Dermis lymphatic vessel endothelial cell (primary cell): ENCODE data around the gene FAM3A. TPM values are rescaled to one million over a fixed set of nuclear protein-coding genes. Genes with fewer than 3 reads are reported as not detected.

ENCODE experiments used
- total RNA-seq: library from RNA; depleted of rRNA; stranded (reverse); fragments of >200 nt; gene quantifications from 2 replicates; pipeline ENCODE4 v1.2.1, GENCODE V29; 2014

Gene FAM3A
- total RNA-seq, result 15.6 and 20.3 TPM in 2 replicates

GRCh38 chrX:154515966-154516655 is at the start of gene FAM3A:
FAM3A (minus strand) TSS chrX:154516232; CDS start chrX:154515772, 460 bp downstream.

DNA sequence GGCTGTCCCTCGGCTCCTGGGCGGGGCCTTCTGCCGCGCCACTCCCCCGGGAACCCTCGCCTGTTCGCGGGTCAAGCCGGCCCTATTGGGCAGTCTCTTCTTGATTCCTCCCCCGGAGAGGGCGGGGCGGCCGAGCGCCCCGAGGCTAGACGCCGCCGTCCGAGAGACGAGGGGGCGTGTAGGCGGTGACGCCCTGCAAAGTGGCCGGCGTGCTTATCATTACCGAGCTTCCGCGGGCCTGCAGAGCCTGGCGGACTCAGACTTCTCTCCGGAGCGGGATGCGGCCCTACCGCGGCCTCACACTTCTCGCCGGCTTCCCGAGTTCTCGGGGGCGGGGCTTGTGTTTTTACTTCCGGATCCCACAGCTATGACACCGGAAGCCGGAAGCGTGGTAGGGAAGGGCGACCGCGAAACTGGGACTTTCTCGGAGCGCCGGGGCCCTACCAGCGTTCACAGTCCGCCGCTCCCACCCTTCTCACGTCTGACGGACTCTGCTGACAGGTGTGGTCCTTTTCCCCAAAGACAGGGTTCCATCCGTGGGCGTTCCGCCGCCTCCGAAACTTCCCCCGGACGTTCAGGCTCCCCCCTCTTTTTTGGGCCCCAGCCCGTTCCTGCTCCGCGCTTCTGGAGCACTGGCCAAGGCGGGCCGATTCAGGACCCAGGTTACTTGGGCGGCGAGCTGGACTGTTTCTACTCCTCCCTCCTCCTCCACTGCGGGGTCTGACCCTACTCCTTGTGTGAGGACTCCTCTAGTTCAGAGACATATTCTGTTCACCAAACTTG is 31.4 kb upstream of the FAM3A start, which contains the start of gene IKBKG:
Gene IKBKG (plus strand): TSS at position 376 of the 783 bp plus-strand sequence. CDS start 4,383 bp downstream, outside the sequence.

GRCh38 chrX:154546354-154547244 is 30.6 kb upstream of the FAM3A start, which contains the start of gene G6PD:
G6PD (minus strand) TSS chrX:154546846; CDS start chrX:154546155, 691 bp downstream.

DNA sequence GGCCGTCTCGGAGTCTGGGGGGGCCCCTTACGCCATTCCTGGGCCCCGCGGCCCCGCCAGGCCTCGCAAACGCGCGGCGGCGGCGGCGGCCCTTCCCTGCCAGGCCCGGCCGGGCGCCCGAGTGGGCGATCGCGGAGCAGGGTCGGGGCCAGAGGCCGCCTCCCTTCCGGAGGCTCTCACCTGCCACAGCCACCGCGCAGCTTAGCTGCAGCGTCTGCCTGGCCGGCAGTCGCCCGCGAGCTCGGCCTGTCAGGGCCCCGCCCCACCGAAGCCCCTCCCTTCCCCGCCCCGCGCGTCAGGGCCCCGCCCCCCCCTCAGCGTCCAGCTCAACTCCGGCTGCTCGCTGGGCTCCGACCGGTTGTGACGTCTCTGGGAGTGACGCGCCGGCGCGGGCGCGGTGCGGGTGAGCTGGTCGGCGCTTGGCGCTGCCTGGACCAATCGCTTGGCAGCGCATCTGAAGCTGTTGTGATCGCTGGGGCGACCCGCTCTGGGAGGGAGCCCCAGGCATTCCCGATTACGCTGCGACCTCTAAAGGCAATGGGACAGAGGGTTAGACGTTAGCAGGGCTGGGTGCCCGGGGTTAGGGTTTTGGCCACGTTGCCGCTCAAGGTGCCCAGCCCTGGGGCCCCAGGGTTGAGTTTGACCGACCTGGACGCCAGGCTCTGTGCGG is 25.5 kb downstream of the FAM3A start, which contains the start of gene SLC10A3:
Gene SLC10A3 (minus strand): TSS at position 216 of the 670 bp plus-strand sequence. CDS start 1,689 bp downstream, outside the sequence.

GRCh38 chrX:154486396-154487207 is 29.4 kb downstream of the FAM3A start, which contains the start of gene UBL4A:
UBL4A (minus strand) TSS chrX:154486615; CDS start chrX:154486584, 31 bp downstream.

GRCh38 chrX:154478728-154479622 is 37.1 kb downstream of the FAM3A start, which contains the start of gene LAGE3:
LAGE3 (minus strand) TSS chrX:154479281; CDS start chrX:154478915, 366 bp downstream.

DNA sequence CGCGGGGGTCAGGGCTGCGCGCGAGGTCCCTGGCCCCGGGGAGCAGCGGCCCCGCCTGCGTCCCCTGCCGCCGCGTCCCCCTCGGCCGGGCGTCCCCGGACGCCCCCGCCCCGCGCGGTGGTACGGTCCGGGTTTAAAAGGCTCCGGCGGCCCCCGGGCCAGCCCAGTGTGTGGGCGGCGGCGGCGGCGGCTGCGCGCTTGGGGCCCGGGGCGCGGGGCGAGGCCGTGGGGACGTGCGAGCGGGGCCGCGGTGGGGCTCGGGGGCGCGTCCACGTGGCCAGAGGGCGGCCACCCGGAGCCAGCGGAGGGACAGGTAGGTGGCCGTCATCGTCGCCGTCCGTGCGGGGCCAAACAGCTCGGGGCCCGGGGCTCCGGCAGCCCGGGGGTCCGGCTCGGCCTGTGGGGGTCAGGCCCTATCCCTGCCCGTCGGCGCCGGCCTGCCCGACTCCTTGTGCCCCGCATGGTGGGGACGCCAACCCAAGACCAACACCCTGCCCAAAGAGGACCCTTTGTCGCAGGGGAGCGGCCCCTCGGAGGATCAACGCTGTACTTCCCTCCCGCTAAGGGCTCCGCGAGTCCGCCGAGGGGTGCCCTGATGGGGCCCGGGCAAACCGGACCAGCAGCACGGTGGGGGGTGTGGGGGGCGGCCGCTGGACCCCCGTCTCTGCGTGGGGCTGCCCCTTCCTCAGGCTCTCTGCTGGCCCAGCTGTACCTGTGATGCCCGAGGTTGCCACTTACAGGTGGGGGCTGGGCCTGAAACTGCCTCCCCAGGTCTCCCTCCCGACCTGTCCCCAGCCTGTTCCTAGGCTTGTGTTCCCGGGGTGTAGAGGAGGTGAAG is 57.7 kb downstream of the FAM3A start, which contains the start of gene PLXNA3:
Gene PLXNA3 (plus strand): TSS at position 166 of the 838 bp plus-strand sequence. CDS start 1,903 bp downstream, outside the sequence.

Other genes with a start within 250 kb of the FAM3A start
- gene TEX28, start 221.1 kb downstream of the FAM3A start, total RNA-seq, result not detected in 2 replicates
- not detected in 2 replicates for gene TKTL1, start 220.4 kb downstream of the FAM3A start, total RNA-seq
- gene FLNA, start 141.6 kb downstream of the FAM3A start, total RNA-seq, result 792 and 962 TPM in 2 replicates
- gene EMD, start 136.9 kb downstream of the FAM3A start, total RNA-seq, result 14.8 and 16.6 TPM in 2 replicates
- gene RPL10, start 117.9 kb downstream of the FAM3A start, total RNA-seq, result 3,109 and 3,856 TPM in 2 replicates
- 78.9 and 88.2 TPM in 2 replicates for gene DNASE1L1, start 107.0 kb downstream of the FAM3A start, total RNA-seq
- gene TAFAZZIN, start 104.7 kb downstream of the FAM3A start, total RNA-seq, result 11.6 and 12.4 TPM in 2 replicates
- 78.6 and 82.4 TPM in 2 replicates for gene ATP6AP1, start 87.6 kb downstream of the FAM3A start, total RNA-seq
- 38.3 and 56.6 TPM in 2 replicates for gene GDI1, start 79.1 kb downstream of the FAM3A start, total RNA-seq
- 49.4 and 56.8 TPM in 2 replicates for gene FAM50A, start 72.1 kb downstream of the FAM3A start, total RNA-seq
- 3.3 and 4.1 TPM in 2 replicates for gene PLXNA3, start 58.0 kb downstream of the FAM3A start, total RNA-seq
- gene LAGE3, start 37.0 kb downstream of the FAM3A start, total RNA-seq, result 12.8 and 16.3 TPM in 2 replicates
- 29.1 and 32.6 TPM in 2 replicates for gene UBL4A, start 29.6 kb downstream of the FAM3A start, total RNA-seq
- 9.0 and 12.9 TPM in 2 replicates for gene SLC10A3, start 25.6 kb downstream of the FAM3A start, total RNA-seq
- gene G6PD, start 30.6 kb upstream of the FAM3A start, total RNA-seq, result 22.3 and 22.5 TPM in 2 replicates
- gene IKBKG, start 31.4 kb upstream of the FAM3A start, total RNA-seq, result 9.5 and 12.7 TPM in 2 replicates
- gene CTAG1A, start 68.9 kb upstream of the FAM3A start, total RNA-seq, result not detected in 2 replicates
- not detected in 2 replicates for gene CTAG1B, start 103.0 kb upstream of the FAM3A start, total RNA-seq
- not detected in 2 replicates for gene CTAG2, start 137.3 kb upstream of the FAM3A start, total RNA-seq
- gene GAB3, start 234.8 kb upstream of the FAM3A start, total RNA-seq, result 12.0 and 14.4 TPM in 2 replicates
- 36.4 and 53.7 TPM in 2 replicates for gene DKC1, start 246.6 kb upstream of the FAM3A start, total RNA-seq